HL-60/S4 (cell line): ENCODE results near the gene CDCA5.

Source experiments
- in situ Hi-C: fragments of 300-500 bp; cut with MboI; formaldehyde crosslinking; loops from 2 replicates; pipeline ENCODE4 v1.14.3; 2022; ENCODE audit warnings: low sequenced_read_pairs

The CDCA5 gene

GRCh38 chr11:65078786-65079342, 5.0 kb downstream of the CDCA5 start:
- in situ Hi-C loops, result no loop called here

- in situ Hi-C loops, result no loop called here
Measured at GRCh38 chr11:65078151-65078550, 5.7 kb downstream of the CDCA5 start.

GRCh38 chr11:65077451-65077850, 6.4 kb downstream of the CDCA5 start:
- in situ Hi-C loops, result no loop called here

GRCh38 chr11:65072631-65072966, 11.2 kb downstream of the CDCA5 start:
- in situ Hi-C loops, result no loop called here

DNA sequence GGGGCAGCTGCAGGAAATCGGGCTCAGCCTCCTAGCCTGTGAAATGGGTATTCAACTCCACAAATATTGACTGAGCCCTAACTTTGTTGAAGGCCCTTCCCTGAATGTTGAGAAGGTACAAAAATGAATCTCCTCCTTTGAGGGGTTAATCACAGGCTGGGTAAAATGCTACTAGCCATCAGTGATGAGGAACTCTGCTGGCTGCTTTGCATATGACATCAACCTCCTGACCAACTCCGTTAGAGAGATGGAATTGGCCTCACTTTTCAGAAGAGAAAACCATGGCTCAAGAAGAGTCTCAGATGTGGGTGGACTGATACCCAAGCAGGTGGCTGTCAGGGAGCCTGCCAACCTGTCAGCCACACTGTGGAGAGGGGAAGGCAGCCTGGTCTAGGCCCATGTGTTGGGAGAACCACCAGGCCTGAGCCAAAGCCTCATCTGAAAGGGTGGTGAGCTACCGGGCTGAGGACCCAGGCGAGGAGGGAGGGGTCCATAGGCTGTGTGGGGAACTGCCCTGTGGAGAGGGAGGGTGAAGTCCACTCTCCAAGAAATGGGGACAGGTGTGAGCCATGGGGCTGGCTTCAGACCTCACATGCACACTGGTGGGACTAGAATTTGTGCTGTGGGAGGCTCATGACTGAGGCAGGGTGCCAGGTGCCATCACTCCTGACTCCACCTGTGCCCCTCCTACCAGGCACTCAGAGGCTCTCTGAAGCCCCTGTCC, 11.8 kb downstream of the CDCA5 start:
- in situ Hi-C loops, result no loop called here

GRCh38 chr11:65069217-65069616, 14.6 kb downstream of the CDCA5 start:
- in situ Hi-C loops, result no loop called here

GRCh38 chr11:65067446-65067845, 16.4 kb downstream of the CDCA5 start:
- in situ Hi-C loops, result no loop called here

DNA sequence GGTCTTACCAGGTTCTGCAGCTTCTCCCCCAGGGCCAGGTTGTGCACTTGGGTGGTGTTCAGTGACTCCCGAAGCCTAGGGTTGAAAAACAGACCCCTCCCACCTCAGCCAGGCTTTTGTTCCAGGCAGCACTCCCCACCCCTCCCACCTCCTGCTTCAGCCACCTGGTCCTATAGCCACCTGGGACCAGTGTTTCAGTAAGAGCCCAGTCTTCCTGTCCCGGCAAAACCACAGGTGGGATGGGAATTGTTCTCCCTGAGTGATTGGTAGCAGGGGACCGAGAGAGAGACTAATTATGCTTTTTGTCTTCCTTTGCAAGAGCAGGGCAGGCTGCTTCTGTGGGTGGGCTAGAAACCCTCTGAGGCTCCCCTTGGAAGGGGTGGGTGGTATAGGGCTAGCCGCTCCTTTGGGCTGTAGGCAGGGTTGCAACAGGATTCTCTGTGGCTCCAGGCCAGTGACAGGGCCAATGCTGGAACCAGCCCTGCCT, 17.0 kb downstream of the CDCA5 start:
- in situ Hi-C loops, result no loop called here

- in situ Hi-C loops, result no loop called here
Measured at GRCh38 chr11:65066315-65066714, 17.5 kb downstream of the CDCA5 start.

GRCh38 chr11:65065851-65066250, 18.0 kb downstream of the CDCA5 start:
- in situ Hi-C loops, result no loop called here

GRCh38 chr11:65064847-65065240, 19.0 kb downstream of the CDCA5 start:
- in situ Hi-C loops, result no loop called here

- in situ Hi-C loops, result no loop called here
Measured at GRCh38 chr11:65063532-65063931, 20.3 kb downstream of the CDCA5 start.

DNA sequence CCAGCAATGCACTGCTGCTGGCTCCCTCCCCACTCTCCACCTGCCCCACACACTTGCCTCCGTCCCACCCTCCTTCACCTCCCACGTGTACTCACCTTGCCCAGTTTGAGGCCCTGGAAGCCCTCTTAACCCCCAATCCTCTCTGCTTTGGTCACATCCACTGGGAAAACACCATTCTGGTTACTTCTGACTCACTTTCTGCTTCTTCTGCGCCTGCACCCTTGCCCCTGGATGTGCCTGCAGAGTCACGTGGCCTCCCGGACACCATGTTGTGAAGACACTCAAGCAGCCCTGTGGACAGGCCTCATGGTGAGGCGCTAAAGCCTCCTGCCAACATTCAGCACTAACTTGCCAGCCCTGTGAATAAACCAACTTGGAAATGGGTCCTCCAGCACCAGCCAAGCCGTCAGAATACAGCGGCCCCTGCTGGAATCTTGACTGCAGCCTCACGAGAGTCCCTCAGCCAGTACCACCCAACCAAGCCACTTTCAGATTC, 22.9 kb downstream of the CDCA5 start:
- in situ Hi-C loops, result no loop called here

- in situ Hi-C loops, result no loop called here
Measured at GRCh38 chr11:65059959-65060824, 23.6 kb downstream of the CDCA5 start.

DNA sequence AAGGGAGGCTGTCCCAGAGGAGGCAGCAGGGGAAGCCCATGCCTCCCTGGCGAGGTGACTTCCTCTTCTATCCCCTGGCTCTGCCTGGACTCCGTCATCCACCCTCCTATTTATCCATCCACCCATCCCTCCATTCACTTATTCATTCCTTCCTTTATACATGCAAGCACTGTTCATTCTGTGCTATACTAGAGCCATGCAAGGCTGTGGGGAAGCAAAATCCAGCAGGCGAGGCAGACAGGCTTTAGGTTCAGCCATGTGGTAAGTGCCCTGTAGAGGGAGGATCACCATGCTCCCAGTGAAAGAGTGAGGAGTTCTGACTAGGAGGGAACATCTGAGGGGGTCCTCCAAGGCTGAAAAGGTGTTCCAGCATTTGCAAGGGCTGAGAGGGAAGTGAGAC, 24.3 kb downstream of the CDCA5 start:
- in situ Hi-C loops, result no loop called here

DNA sequence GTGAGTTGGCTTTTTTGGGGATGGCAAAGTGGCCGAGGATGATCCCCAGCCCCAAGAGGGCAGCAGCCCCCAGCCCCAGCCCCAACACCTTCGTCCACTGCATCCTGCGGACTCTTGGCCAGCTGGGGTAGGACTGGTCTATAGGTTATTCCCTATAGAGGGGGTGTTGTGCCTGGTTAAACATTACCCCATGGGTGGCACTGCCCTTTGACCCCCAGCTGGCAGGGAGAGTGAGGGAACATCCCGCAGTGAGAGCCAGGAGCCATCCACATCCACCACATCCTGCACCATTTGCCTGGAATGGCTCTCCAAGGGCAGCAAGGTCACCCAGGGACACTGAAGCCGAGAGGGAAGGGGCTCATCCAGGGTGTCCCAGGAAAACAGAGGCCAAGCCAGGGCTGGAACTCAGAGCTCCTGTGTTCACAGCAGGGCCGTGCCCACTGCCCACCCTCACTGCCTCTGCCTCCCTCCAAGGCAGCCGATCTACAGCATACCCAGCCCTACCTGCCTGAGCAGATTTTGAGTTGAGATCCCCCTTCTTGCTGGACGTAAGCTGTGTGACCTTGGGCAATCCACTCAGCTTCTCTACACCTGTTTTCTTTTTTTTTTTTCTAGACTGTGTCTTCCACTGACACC, 25.3 kb downstream of the CDCA5 start, which contains the start of gene NAALADL1:
TSS of gene NAALADL1 (minus strand) at position 135 of the 636 bp plus-strand sequence. CDS start at position 103, 32 bp downstream.
- in situ Hi-C loops, result no loop called here

GRCh38 chr11:65058012-65058411, 25.8 kb downstream of the CDCA5 start:
- in situ Hi-C loops, result no loop called here

DNA sequence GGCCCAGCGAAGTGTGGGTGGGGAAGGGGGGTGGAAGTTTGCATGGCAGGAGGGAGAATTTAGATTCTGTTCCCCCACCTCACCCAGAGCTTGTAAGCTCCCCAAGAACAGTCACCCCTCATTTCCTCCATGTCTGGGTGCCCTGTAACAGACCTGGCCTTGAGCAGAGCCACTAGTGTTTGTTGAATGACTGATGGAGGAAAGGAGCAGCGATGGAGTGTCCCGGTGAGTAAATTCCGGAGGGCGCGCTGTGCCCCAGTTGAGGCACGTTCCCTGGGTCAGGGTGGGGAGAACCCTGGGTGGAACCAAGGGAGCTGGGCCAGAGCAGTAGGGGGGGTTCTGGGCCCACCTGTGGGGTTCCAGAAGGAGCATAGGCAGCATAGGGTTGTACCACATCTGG, 26.3 kb downstream of the CDCA5 start:
- in situ Hi-C loops, result no loop called here

GRCh38 chr11:65056999-65057398, 26.8 kb downstream of the CDCA5 start:
- in situ Hi-C loops, result no loop called here

DNA sequence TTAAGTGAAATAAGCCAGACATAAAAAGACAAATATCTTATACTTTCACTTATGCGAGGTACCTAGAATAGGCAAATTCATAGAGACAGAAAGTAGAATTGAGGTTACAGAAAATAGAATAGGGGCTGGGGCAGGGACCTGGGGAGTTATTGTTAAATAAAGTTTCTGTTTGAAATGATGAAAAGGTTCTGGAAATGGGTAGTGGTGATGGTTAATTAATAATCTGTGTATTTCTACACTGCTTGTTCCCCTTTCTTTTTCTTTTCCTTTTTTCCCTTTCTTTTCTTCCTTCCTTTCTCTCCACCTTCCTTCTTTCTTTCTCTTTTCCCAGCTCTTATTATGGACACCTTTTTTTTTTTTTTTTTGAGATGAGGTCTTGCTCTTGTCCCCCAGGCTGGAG, 28.3 kb downstream of the CDCA5 start:
- in situ Hi-C loops, result no loop called here
